GM18507 (cell line): ENCODE results near the gene CRY1.
A peak's percentile ranks its signal among the peaks of the same experiment; 100 is the strongest.

ENCODE experiments used
- DNase-seq: peaks from one replicate; pipeline ENCODE4 v3.0.0; 2011; ENCODE audit warnings: low read depth; ENCODE audit not compliant: insufficient read length; ENCODE audit errors: extremely low spot score
- FAIRE-seq: peaks from 2 replicates; lab custom pipeline; 2011; peaks lifted over from hg19 to GRCh38; lab: Jason Lieb, UNC

The CRY1 gene

DNA sequence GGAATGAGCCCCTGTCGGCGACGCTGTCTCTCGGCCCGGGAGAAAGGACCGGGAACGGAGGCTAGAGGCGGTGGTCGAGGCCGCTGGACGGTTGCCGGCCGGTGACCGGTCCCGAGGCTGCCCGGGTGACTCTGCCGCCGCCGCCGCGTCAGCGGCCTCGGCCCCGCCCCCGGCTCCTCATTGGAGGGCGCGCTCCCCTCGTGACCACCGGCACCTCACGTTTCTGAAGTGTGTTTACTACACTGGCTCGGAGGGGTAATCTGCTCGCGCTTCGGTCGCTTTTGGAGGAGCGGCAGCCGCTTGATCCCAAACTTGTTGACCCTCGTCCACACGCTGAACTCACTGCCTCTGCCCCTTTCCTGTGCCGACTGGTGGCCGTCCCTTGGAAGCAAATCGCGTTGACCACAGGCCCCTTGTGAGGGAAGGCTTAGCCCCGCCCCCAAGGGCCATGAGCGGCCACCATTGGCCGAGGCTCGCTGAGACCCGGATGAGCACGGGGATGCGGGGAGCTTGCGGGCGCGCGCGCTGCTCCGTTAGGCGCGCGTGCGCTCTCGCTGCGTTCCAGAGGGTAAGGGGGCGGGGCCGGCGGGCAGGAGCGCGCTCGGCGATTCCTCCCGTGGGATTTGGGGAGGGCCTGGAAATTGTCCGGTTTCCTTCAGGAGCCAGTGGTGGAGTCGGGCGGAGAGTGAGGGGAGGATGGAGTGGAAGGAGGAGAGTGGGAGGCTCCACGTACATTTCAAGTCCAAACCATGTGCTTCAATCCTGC lies at the start of gene CRY1:
TSS of gene CRY1 (minus strand) at position 133 of the 766 bp plus-strand sequence. CDS start 588 bp downstream, outside the sequence.
- FAIRE-seq, result no peak
- peak; percentile 58 for DNase-seq

DNA sequence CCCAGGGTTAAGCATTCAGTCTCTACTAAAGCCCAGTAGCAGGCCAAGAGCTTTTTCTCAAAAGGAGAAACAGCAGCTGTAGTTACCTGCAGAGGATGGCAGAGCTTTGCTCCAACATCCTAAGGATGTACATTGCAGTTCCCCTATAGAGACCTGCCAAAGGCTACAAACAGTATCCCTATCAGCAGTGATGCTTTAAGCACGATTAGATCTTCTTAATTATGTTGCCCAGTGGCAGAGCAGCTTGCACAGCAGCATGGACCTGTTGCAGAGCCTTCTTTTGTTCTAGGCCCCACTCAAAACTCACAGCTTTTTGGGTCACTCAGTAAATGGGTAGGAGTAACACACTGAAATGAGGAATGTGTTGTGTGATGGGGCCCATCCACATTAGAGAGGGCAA lies 46.4 kb upstream of the CRY1 start:
- DNase-seq (no peak), FAIRE-seq (no peak)

DNA sequence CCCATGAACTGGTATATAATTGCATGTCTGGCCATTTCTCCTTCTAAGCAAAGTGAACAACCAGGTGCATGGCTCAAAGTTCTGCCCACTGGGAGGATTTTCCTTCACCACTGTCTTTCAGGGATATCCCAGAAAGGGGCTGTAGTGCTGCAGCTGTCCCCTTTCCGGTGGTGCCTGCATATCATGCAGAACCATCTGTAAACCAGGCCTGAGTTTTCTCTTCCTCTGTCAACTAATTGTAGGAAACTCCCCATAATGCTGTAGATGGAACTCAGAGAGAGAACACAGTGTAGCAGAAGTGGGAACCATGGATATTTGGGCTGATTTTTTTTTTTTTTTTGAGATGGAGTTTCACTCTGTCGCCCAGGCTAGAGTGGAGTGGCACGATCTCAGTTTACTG lies 45.6 kb upstream of the CRY1 start:
- no peak for FAIRE-seq
- no peak for DNase-seq

DNA sequence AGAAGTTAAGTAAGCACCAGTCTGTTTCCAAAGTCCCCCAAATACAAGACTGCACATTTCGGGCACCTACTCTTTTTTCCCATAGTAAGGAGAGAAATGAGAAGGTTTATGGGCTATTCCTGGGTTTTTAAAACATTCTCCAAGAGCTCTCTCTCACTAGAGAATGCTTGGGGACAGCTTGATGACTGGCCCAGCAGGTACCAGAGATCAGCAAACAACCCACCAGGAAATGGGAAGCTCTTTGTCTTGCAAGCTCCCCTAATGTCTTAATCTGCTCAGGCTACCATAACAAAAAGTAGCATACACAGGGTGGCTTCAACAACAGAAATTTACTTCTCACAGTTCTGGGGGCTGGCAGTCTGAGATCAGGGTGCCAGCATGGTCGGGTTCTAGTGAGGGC lies 41.8 kb upstream of the CRY1 start:
- no peak for FAIRE-seq
- DNase-seq, result no peak

DNA sequence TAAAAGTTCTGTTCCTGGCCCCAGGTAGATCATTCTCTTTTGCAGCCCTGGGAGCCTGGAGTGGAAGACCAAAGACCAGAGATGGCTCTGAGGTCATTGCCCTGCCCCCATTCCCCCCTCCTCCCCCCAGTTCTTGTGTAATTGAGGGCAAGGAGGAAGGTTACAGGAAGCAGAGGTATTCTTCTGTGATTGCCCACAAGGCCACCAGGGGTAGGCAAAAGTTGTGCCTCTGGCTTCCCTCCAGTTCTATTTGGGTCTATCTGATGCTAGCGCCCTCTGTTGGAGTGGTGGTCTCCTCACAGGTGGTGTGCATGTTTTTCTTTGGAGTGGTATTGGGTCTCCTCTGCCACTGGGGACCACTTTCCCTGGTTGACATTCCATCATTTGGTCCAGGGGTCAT lies 41.2 kb upstream of the CRY1 start:
- no peak for DNase-seq
- no peak for FAIRE-seq

DNA sequence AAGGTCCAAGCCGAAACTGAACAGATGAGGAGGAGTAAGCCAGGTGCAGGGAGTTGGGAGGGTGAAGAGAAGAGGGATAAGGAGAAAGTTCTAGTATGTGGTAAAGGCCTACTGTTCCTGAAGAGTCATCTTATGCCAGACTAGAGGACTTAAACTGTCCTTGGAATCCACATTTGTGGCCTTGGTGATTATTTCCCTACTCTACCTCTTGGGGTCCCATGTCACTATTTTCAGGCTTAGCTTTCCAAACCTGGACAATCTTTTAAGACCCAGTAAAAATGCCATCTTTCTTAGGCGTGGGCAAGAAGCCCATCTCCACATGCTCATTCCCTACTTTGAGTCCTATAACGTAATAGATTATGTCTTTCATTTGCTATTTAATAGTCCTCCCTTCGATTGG lies 40.1 kb upstream of the CRY1 start:
- DNase-seq (no peak), FAIRE-seq (no peak)

DNA sequence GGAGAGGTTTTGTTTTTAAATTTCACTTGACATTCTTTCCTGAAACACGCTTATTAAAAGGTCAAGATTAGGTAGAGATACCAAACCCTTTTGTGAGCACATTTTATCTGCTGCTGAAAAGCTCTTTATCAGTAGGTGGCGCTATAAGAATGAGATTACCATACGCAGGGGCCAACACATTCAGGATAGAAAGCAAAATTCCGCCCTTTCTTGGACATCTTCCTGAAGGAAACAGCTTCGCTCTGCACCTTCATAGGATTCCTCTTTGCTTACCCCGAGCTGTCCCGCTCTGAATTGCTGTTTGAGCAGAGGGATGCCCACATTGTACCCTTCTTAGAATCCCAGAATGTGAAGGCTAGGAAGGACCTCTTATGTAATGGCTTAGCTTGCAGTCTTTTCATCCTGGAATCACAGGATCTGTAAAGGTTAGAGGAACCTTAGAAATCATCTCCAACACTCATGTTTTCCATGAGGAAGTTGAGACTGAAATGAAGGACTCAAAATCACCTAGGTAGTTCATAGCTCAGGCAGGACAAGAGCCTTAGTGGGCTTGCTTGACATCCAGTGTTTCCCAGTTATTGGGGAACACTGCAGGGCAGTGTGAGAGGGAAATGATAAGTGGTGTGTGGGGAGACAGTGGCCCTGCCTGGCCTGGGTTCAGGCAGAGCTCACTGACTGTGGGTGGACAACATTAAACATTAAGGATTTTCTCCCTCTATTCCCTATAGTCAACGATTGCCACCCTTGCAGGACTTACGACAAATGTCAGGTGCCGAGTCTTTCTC lies 38.7 kb upstream of the CRY1 start:
- FAIRE-seq (peak; percentile 71), DNase-seq (peak; percentile 18)

DNA sequence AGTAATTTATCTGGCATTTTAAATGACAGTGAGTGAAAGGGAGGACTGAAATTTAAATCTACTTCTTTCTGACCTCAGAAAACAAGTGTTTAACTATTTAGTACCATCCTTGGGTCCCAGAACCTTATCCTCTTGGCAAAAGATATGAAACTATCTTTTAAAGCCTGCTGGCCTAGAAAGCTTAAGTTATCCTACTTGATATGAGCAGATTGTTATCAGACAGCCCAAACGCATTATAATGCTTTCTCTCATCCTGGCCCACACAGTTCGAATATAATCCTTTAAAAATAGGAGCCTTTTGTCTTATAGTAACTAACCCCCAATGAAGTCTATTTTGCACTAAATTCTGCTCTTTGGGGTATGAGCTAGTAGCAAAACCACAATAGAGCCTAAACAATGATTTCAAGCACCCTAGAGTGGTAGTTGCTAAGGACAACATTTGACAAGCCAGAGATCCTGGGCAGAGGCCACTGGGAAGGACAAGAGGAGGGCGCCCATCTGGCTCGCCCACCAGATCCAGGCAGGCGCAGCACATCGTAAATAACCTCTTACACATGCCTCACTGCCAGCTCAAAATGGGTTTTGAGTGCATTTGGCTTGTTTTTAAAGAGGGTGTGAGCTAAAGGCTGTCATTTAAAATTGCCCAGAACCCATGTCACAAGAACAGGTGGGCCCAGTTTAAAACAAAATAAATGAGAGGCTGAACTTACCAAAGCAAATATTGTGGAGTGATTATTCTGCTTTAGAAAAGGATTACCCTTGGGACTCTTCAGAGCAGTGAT lies 37.7 kb upstream of the CRY1 start:
- no peak for FAIRE-seq
- no peak for DNase-seq

DNA sequence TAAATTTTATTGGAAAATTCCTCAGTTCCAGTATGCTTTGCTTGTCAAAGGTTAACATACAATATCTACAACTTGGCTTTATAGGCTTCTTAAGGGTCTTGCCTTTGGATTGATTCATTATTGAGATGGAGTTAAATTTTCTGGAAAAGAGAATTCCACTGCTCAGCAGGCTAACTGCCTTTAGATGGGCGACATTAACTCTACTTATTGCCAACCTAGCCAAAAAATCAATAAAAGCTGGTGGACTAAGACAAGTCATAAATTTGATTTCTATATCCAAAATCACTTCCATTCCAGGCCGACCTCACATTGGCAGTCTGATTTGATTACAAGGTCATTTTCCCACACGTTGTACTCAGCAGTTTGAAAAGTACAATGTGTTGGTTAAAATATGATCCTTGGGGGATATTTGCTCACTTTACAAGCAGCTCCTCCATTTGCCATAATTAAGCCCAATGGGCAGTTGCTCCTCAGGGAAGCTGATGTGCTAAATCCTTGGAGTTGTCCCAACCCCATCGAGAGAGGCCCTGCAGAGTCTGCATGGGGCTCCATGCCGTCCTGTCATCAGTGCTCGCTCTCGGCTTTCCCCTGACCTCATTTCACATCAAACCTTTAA lies 36.1 kb upstream of the CRY1 start:
- no peak for FAIRE-seq
- DNase-seq, result no peak

DNA sequence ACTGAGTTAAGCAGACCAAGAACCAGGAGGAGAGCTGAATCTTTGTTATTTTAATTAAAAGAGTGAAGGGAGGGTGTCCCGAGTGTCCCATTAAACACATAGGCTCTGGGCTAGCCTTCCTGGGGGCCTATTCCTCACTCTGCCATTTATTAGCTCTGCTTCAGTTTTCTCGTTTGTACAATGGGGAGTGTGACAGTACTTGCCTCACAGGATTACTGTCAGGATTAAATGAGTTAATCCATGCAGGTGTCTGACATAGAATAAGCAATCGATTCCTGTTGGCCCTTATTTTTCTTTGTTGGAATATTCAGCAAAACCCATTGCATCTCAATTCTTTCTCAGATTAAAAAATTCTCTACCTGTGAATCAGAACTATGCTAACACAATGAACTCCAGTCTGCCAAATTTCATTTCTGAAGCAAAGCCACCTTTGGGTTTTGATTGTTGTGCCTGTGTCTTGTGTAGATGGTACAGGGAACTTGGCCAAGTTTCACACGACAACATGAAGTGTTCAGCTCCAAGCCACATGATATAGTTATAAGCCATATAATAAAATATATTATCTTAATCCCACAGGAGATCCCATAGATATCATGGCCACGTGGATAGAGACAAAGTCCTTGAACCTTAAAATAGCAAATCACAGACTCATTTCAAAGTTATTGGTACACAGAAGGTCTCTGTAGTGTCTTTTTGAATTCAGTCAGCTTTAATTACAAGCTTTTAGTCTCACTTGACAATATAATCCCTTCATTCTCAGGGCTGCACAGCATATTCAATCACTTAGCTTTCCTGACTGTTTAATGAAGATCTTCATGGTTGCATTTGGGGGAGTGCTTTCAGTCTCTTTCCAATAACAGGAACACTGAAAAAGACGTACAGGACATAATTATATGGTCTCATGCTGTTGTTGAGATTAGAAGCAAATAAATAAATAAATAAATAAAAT lies 34.4 kb upstream of the CRY1 start:
- no peak for FAIRE-seq
- no peak for DNase-seq

DNA sequence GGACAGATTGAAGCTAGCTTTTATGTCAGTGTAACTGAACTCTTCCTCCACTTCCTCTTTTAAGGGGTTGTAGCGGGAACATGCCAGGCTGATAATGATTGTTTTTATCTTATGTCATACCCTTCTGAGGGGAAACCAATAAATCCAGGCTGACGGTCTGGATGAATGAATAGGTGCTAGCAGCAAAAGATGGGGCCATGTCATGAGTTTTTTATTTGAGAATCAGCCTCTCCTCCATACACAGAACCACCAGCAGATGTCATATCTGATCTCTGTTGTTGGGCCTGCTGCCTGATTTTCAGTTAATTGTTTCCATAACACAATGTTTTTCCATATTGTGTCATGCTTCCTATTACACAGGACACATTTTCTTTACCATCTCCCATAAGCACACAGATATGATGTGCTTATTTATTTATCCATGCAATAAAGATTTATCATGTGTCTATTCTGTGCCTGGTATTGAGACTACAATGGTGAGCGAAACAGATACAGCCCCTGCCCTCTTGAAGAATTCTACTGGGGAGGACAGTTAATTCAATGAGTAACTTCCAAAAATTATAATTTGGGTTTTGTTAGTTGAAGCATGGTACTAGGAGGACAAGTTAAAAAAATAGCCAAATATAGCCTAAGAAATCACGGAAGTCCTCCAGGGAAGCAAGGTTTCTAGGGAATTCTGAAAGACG lies 33.6 kb upstream of the CRY1 start:
- FAIRE-seq, result no peak
- no peak for DNase-seq

DNA sequence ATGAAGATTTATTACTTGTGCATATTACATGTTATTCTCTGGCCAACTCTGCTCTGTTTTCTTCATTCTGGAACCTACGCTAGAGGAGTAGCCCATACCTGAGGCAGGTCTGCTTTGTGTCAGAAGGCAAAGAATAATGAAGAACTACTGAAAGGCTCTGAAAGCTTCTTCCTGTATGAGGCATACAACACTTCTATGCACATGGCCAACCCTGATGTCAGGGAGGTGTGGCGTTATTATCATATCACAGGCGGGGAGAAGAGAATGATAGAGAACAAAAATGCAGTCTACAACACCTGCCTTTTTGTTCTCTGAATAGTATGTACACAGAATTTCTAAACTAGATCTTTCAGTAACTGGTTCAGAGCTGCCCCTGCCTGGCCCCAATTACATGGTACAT lies 32.5 kb upstream of the CRY1 start:
- FAIRE-seq, result no peak
- DNase-seq, result no peak

DNA sequence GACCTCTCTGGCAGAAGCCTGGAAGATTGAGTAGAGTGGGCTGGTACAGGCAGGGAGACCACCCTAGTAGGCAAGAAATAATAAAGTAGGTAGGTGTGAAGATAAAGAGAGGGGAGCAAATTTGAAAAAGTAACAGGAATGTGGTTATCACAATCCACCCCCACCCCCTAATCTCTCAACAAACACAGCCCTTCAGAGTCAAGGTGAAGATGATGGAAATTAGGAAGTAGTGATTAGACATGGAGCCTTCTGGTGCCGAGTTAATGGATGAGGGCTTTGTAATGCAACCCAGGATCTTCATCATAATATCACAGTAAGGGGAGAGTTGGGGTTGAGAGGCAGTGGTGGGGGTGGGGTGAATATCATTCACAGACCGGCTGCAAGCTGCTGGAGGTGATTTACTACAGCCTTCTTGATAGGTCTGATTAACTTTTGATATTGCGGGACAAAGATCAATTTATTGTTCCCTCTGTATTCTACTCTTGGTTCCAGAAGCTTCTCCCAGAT lies 29.2 kb upstream of the CRY1 start:
- FAIRE-seq (no peak), DNase-seq (no peak)

DNA sequence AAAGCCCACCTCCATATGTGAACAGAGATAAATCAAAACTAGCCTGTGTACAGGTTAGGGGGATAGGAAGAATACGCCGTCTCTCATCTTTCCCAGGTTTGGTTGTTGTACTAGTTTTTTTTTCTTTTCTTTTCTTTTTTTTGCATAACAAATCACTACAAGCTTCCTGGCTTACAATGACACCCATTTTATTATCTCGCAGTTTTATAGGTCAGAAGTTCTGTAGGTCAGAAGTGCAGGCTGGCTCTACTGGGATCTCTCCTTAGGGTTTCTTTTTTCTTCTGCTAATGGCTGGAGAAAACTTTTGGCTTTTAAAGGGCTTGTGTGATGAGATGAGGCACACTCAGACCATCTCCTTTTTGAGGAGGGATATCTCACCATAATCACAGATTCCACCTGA lies 25.7 kb upstream of the CRY1 start:
- FAIRE-seq, result no peak
- DNase-seq, result no peak

DNA sequence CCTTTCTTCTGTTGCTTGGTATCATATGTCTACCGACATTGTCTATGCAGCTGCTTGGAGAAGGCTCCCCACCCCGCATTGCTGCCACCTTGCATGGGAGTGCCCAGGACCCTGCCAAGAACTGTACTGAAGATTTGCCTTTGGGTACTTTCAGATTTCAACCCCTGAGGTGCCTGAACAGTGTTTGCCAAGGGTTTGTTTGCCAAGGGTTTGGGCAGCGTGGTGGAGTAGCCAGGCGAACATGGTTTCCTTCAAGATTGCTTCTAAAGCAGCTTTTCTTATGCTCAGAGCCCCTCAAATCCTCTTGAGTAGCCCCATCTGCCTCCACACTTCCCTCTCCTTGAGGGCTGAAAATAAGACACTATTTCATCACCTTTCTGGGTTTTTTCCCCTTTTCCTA lies 25.3 kb upstream of the CRY1 start:
- FAIRE-seq, result no peak
- no peak for DNase-seq

DNA sequence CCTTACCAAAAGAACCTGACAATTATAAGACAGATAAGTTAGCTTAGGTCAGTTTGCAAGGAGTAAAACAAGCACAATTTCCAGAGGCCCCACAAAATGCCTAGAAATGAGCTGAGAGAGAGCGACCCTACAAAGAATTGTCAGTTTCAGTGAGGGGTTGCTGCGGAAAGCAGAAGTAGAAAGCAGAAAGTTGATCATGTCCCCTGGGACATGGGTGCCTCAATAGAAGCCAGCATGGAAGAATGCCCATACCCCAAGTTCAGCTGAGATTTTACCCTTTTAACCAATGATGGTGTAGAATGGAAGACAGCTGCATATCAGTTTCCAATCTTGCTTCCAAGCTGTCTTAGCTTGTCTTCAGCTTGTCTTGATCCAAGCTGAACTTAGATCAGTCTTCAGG lies 21.8 kb upstream of the CRY1 start:
- no peak for FAIRE-seq
- DNase-seq, result no peak

DNA sequence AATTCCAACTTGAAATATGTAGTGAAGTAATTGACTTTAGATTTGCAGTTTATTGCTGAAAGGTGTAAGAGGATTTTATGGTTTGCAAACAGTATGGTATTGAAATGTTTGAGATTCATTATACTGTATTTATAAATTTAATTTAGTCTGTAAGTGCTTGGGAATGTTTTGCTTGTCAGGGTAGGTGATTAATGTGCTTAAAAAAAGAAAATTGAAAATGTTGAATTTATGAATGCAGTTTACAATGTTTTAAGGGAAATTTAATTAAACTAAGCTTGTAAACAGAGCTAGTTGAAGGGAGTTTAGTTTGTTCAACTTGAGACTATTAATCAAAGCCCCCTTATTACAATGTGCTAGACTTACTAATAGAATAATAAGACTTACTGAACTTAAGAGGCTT lies 18.0 kb upstream of the CRY1 start:
- no peak for FAIRE-seq

More for the DNA sequence above, 18.0 kb upstream of the CRY1 start:
- no peak for DNase-seq
